Stimulated activated CD8-positive, alpha-beta memory T cell treated with anti-CD3 and anti-CD28 coated beads, Interleukin-12 subunit alpha, Interleukin-12 subunit beta, amount 100 ng/mL, for 4 hours (primary cell): ENCODE results near the gene CAMK2D.

Experiments
- DNase-seq: peaks from one replicate; pipeline ENCODE4 v3.0.0-alpha.2; 2020; ENCODE audit warnings: low read depth

The CAMK2D gene

GRCh38 chr4:113637823-113638561 is 123.5 kb downstream of the CAMK2D start:
- DNase-seq, result no peak

- no peak for DNase-seq
Measured at GRCh38 chr4:113637363-113637762, 124.2 kb downstream of the CAMK2D start.

GRCh38 chr4:113636877-113637276 is 124.7 kb downstream of the CAMK2D start:
- no peak for DNase-seq

GRCh38 chr4:113636438-113636818 is 125.1 kb downstream of the CAMK2D start:
- DNase-seq, result no peak

GRCh38 chr4:113635739-113636437 is 125.7 kb downstream of the CAMK2D start:
- no peak for DNase-seq

GRCh38 chr4:113634081-113634969 is 127.2 kb downstream of the CAMK2D start:
- no peak for DNase-seq

GRCh38 chr4:113633467-113633866 is 128.1 kb downstream of the CAMK2D start:
- no peak for DNase-seq

GRCh38 chr4:113628711-113629110 is 132.8 kb downstream of the CAMK2D start:
- DNase-seq, result no peak

- DNase-seq, result no peak
Measured at GRCh38 chr4:113627321-113627720, 134.2 kb downstream of the CAMK2D start.

GRCh38 chr4:113625902-113626301 is 135.6 kb downstream of the CAMK2D start:
- no peak for DNase-seq

GRCh38 chr4:113623274-113623894 is 138.2 kb downstream of the CAMK2D start:
- no peak for DNase-seq

GRCh38 chr4:113621633-113622032 is 139.9 kb downstream of the CAMK2D start:
- no peak for DNase-seq

GRCh38 chr4:113620032-113620431 is 141.5 kb downstream of the CAMK2D start:
- no peak for DNase-seq

GRCh38 chr4:113619526-113619925 is 142.0 kb downstream of the CAMK2D start:
- DNase-seq, result no peak

- no peak for DNase-seq
Measured at GRCh38 chr4:113618205-113618604, 143.3 kb downstream of the CAMK2D start.

GRCh38 chr4:113617195-113617594 is 144.3 kb downstream of the CAMK2D start:
- DNase-seq, result no peak

- no peak for DNase-seq
Measured at GRCh38 chr4:113616443-113616842, 145.1 kb downstream of the CAMK2D start.

- DNase-seq, result no peak
Measured at GRCh38 chr4:113614414-113614813, 147.1 kb downstream of the CAMK2D start.

GRCh38 chr4:113613503-113613902 is 148.0 kb downstream of the CAMK2D start:
- DNase-seq, result no peak

GRCh38 chr4:113610537-113610936 is 151.0 kb downstream of the CAMK2D start:
- DNase-seq, result no peak

- no peak for DNase-seq
Measured at GRCh38 chr4:113607998-113608397, 153.5 kb downstream of the CAMK2D start.

GRCh38 chr4:113607147-113607720 is 154.3 kb downstream of the CAMK2D start:
- no peak for DNase-seq
